ENCODE measurements around the gene ME2.

DNA sequence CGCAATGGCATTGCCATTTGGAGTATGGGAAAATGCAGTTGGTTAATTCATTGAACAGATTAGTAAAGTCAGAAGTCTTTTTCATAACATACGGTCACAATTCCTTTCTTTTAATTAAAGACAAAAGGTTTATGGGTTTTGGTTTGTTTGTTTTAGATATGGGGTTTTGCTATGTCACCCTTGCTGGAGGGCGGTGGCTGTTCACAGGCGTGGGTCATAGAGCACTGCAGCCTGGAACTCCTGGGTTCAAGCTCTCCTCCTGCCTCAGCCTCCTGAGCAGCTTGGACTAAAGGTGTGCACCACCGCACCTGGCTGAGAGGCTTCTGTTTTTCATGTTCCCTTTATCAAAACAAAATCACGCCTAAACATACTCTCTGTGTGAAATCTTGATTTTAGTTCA is 70.3 kb downstream of the ME2 start:
- TF ChIP-seq, protein P1, sequence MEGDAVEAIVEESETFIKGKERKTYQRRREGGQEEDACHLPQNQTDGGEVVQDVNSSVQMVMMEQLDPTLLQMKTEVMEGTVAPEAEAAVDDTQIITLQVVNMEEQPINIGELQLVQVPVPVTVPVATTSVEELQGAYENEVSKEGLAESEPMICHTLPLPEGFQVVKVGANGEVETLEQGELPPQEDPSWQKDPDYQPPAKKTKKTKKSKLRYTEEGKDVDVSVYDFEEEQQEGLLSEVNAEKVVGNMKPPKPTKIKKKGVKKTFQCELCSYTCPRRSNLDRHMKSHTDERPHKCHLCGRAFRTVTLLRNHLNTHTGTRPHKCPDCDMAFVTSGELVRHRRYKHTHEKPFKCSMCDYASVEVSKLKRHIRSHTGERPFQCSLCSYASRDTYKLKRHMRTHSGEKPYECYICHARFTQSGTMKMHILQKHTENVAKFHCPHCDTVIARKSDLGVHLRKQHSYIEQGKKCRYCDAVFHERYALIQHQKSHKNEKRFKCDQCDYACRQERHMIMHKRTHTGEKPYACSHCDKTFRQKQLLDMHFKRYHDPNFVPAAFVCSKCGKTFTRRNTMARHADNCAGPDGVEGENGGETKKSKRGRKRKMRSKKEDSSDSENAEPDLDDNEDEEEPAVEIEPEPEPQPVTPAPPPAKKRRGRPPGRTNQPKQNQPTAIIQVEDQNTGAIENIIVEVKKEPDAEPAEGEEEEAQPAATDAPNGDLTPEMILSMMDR (IDR thresholded peaks at IDR 0.05; ENCODE audit: low read depth, low read length, poor library complexity, severe bottlenecking), result no peak
- TF ChIP-seq EZH2phosphoT487 (IDR thresholded peaks at IDR 0.05; ENCODE audit: borderline replicate concordance, low read length), result no peak
